Aorta (tissue), 5 donors: ENCODE data around the gene MADCAM1. TPM values are rescaled to one million over a fixed set of nuclear protein-coding genes. Genes with fewer than 3 reads are reported as not detected.

Experiments
- ATAC-seq: fragments of 200-7000 bp; cut with Tn5 transposase; one replicate; pipeline ENCODE4 v1.9.1; 2022; ENCODE audit warnings: moderate library complexity; ENCODE audit not compliant: low FRiP score
- DNase-seq, 2 donors: peaks; one replicate each; pipeline ENCODE4 v3.0.0-alpha.2; 2020
- H3K27ac ChIP-seq, 2 donors: one replicate each; pipeline ENCODE4 v1.5.1; 2013; ENCODE audit warnings: low read length in 2 of 2, mild to moderate bottlenecking in 2 of 2, moderate library complexity in 2 of 2, control low read depth in 1 of 2, inconsistent platforms in 1 of 2, low read depth in 1 of 2
- H3K27me3 ChIP-seq, 2 donors: one replicate each; pipeline ENCODE4 v1.6.1; 2013; ENCODE audit warnings: control low read depth in 1 of 2, low read length in 1 of 2, mild to moderate bottlenecking in 1 of 2, moderate library complexity in 1 of 2; ENCODE audit not compliant: insufficient read depth in 2 of 2, control insufficient read depth in 1 of 2
- H3K36me3 ChIP-seq, 2 donors: one replicate each; pipeline ENCODE4 v1.6.1; 2013; ENCODE audit warnings: control low read depth in 1 of 2, low read length in 1 of 2, mild to moderate bottlenecking in 1 of 2; ENCODE audit not compliant: insufficient read depth in 2 of 2, control insufficient read depth in 1 of 2
- H3K4me1 ChIP-seq, 2 donors: one replicate each; pipeline ENCODE4 v1.6.1; 2013; ENCODE audit warnings: low read length in 2 of 2, control low read depth in 1 of 2, mild to moderate bottlenecking in 1 of 2, moderate library complexity in 1 of 2; ENCODE audit not compliant: insufficient read depth in 2 of 2, control insufficient read depth in 1 of 2
- H3K4me3 ChIP-seq, 2 donors: one replicate each; pipeline ENCODE4 v1.5.1; 2013; ENCODE audit warnings: low read length in 2 of 2, control low read depth in 1 of 2, mild to moderate bottlenecking in 1 of 2
- H3K9me3 ChIP-seq: one replicate; pipeline ENCODE4 v1.6.1; 2013; ENCODE audit warnings: mild to moderate bottlenecking, low read length; ENCODE audit not compliant: control insufficient read depth
- WGBS, 2 donors: extraction: QIAGEN DNeasy Blood & Tissue Kit; methylation state at CpG; one replicate each; pipeline ENCODE4 v1.1.7; 2013; 5-methylcytosine and 5-hydroxymethylcytosine counted together
- intact Hi-C, 2 donors: fragments of 100-400 bp; cut with DNase I; formaldehyde crosslinking; loops; one replicate each; pipeline versions ENCODE4 v1.14.2 to v1.15.0; 2022
- polyA plus RNA-seq, 2 donors: library from polyadenylated mRNA; stranded (reverse); fragments of 200-250 nt; gene quantifications; one replicate each; pipeline ENCODE4 v1.2.3, GENCODE V29; 2013
- total RNA-seq, 2 donors: library from RNA; stranded (reverse); fragmentation: NEBNext Ultra II Directional; extraction: Animal tissue kit (Norgen Biotek cat#: 25700); gene quantifications; one replicate each; pipeline ENCODE4 v1.2.1, GENCODE V29; 2021
- donor health status: healthy with polysubstance abuse.
- donor health status: Bipolar disorder and iron deficiency.
- donor health status: DM: no; HTN: no; CAD: no.
- donor health status: DM: no; HTN: no; CAD: no.
- donor health status: DM: yes; HTN: yes; CAD: no.

The MADCAM1 gene
- total and polyA plus RNA-seq, 4 donors, result 0.50 to 1.4 (median 0.63) TPM; not detected in 1

DNA sequence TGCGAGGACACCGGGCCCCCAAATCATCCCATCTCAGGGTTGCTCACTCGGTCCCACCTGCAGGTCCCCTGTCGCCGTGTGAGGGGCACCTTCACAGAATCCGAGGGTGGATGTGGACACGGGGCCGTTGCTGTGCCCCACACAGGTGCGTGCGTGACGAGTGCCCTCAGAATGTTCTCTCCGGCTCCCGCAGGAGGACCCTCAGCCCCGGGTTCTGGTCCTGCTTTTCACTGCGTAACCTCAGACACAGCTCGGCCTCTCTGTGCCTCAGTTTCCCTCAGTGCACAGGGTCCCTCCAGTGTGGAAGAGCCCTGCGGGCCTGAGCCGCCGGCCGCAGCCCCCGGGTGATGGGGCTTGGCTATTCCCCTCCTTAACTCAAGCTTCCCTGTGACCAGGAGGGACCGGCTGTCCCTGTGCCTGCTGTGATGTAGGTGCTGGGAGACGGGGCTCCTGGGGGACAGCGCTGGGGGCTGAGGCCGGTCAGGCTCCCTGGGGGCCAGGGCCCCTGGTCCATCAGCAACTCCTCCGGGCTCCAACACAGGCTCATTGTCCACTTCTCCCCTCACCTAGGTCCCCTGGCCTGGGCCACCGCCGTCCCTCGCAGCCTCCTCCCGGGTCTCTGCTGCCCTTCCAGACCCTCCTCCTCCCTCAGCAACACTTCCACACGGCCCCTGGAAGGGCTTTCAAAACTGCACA lies 40.3 kb upstream of the MADCAM1 start:
- H3K4me1 ChIP-seq, result no peaks in the 10 kb centered on the region
- ATAC-seq, result no peak
- 91 to 92% methylated on average over 31 of the region's 31 CpGs for WGBS, 2 donors
- H3K27me3 ChIP-seq, result no peaks in the 10 kb centered on the region
- no peaks in the 10 kb centered on the region for H3K9me3 ChIP-seq
- no peak overlapping the region for H3K27ac ChIP-seq
- intact Hi-C loops, result no loop called here
- H3K36me3 ChIP-seq, result no peaks in the 10 kb centered on the region
- H3K4me3 ChIP-seq, result no peak overlapping the region
- DNase-seq, result peak in 1 of 2 donors; percentile 64

GRCh38 chr19:456547-457110 lies 39.7 kb upstream of the MADCAM1 start:
- no peak overlapping the region for H3K4me3 ChIP-seq
- no peaks in the 10 kb centered on the region for H3K27me3 ChIP-seq
- no peaks in the 10 kb centered on the region for H3K4me1 ChIP-seq
- H3K36me3 ChIP-seq, result no peaks in the 10 kb centered on the region
- 86 to 87% methylated on average over 18 of the region's 18 CpGs for WGBS, 2 donors
- no peak for ATAC-seq
- no peak overlapping the region for H3K27ac ChIP-seq
- no peaks in the 10 kb centered on the region for H3K9me3 ChIP-seq
- DNase-seq, result no peak
- intact Hi-C loops, result no loop called here

DNA sequence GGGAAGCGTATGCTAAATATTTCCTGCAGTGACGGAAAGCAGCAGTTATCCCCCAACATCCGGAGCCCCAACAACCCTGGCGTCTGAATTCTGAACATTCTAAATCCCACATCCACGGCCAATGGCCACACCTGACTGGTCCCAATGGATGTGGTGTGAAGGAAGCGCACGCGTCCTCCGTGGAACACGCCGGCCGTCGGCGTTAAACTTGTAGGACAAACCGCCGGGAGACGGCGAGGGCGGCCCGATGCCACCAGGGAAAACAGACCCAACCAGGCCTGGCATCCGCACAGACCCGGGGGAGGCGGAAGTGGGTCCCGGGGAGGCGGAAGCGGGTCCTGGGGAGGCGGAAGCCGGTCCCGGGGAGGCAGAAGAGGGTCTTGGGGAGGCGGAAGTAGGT lies 38.6 kb upstream of the MADCAM1 start:
- DNase-seq (peak in 1 of 2 donors; percentile 72), ATAC-seq (no peak)
- intact Hi-C loops, result no loop called here
- 91 to 96% methylated on average over 30 of the region's 30 CpGs for WGBS, 2 donors
- no peaks in the 10 kb centered on the region for H3K36me3 ChIP-seq
- H3K9me3 ChIP-seq, result no peaks in the 10 kb centered on the region
- H3K27ac ChIP-seq, result no peak overlapping the region
- H3K4me3 ChIP-seq, result no peak overlapping the region
- no peaks in the 10 kb centered on the region for H3K4me1 ChIP-seq
- H3K27me3 ChIP-seq, result no peaks in the 10 kb centered on the region

- Histone ChIP-seq H3K9me3 (no peaks in the 10 kb centered on the region), H3K36me3 (no peaks in the 10 kb centered on the region), H3K4me1 (no peaks in the 10 kb centered on the region), H3K4me3 (no peak overlapping the region), H3K27me3 (no peaks in the 10 kb centered on the region), H3K27ac (no peak overlapping the region)
- ATAC-seq (no peak), DNase-seq (no peak)
- 93 to 98% methylated on average over 41 to 89 of the region's 89 CpGs for WGBS, 2 donors
- intact Hi-C loops, result no loop called here
These were observed 37.9 kb upstream of the MADCAM1 start for GRCh38 chr19:458091-459042.

DNA sequence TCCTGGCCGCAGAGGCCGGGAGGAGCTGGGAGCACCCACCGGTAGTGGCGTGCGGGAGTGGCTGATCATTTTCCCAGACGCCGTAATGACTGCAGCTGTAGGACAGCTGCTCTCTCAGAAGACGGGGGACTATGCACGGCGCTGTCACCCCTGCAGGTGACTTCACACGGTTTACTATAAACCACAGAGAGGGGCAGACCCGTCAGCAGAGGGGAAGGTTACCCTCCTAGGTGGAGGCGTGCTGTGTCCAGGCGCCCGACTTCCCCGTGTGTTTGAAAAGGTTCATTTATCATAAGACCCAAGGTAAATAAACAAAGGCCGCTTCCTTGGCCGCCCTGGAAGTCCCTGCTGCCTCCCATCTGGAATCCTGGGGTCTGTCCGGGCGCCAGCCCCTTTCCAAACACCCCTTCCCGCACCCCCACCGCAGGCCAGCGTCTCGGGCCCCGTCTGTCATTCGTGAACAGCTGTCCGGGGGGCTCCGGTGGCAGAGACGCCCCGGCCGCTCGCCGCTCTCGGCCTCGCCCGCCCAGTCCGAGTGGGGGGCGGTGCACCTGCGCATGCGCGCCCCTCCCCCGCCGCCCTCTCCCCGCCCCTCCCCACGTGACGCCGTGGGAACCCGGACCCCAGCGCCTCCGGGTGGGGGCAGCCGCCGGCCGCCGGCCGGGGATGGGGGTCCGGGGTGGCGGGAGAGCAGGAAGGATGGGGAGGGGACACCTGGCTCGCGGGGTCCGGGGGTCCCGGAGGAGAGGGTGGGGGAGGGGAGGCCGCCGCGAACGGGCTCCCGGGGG lies 36.4 kb upstream of the MADCAM1 start:
- Histone ChIP-seq H3K36me3 (no peaks in the 10 kb centered on the region), H3K27me3 (no peaks in the 10 kb centered on the region), H3K9me3 (no peaks in the 10 kb centered on the region), H3K4me3 (peak overlapping the region; percentile 35 to 56), H3K27ac (no peak overlapping the region), H3K4me1 (no peaks in the 10 kb centered on the region)
- ATAC-seq (peak; percentile 78), DNase-seq (peak in 1 of 2 donors; percentile 86)
- WGBS, 2 donors, result 1% methylated on average over 52 to 66 of the region's 66 CpGs
- intact Hi-C loops, result no loop called here

DNA sequence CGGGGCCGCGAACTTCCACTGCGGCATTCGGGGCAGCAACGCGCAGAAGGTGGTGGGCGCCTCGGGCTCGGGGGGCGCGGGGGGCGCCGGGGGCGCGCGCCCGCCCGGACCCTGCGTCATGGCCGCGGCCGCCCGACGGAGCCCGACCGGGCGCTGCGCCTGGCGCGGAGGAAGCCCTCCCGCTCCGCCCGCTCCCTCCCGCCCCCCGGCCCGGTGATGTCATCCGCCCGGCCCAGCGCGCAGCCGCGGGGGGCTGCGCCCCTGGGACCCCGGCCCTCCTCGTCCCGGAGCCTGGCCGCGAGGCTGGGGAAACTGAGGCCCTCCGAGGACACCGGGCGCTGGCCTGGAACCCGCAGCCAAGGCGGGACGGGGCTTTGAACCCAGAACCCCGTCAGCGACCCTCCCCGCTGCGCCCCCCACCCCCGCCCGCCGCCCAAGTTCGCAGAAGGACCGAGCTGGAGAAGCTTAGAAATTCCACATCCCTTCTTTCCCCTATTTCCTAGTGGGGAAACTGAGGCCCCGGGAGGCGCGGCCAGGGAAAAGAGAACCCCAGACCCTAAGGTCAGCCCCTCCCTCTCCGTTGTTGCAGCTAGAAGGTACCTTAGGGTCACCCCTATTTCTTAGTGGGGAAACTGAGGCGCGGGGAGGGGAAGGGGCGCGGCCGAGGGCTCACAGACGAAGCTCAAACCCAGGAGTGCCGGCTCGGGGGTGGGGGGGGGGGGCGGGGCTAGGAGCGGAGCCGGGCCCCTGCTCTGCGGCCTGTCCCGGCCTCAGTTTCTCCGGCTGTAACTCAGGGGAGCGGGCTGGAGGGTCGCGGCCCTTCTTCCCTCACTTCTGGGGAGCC lies 35.2 kb upstream of the MADCAM1 start, which contains the start of gene SHC2:
Gene SHC2 (minus strand): TSS at position 157 of the 844 bp plus-strand sequence. CDS start 37 bp downstream, at position 120.
- Histone ChIP-seq H3K27me3 (no peaks in the 10 kb centered on the region), H3K27ac (no peak within 1 kb of the TSS), H3K4me1 (no peaks in the 10 kb centered on the region), H3K9me3 (no peaks in the 10 kb centered on the region), H3K4me3 (peak within 1 kb of the TSS; percentile 35 to 56), H3K36me3 (no peaks in the 10 kb centered on the region)
- ATAC-seq (peak; percentile 69), DNase-seq (peak in 1 of 2 donors; percentile 79)
- WGBS, 2 donors, result 1 to 2% methylated on average over 49 to 85 of the region's 85 CpGs
- intact Hi-C loops, result no loop called here

DNA sequence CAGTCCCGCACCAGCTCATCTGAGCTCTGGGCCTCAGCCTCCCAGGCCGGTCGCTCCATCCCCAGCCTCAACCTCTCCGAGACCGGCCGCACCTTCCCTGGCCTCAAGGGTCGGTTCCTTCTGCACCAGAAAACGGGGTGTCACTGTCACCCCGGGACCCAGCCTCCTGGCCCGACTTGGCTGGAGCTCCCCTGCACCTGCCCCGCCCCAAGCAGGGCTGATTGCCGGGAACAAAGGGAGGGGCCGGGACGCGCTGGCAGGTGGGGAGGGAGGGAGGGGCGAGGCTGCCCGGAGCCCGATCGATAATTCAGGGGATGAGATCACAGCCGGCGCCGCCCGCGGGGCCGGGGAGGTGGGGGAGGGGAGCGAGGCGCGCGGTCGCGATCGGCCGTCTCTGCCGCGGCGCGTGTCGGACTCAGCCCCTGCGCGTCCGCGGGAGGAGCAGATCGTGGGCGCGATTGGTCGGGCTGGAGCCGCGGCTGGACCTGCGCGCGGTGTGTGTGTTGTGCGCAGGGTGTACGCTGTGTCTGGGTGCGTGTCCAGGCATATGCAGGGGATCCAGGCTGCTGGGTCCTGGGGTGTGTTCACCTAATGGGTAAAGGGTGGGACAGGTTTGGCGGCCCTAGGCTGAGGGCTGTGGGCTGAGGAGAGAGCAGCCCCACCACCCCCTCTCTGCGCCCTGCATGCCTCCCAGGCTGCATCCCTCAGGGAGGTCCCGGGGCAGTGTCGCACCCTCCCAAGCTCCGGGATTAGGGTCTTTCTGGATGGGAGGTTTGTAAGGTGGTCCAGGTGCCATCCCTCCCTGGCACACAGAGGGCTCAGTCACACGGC lies 34.4 kb upstream of the MADCAM1 start:
- ATAC-seq, result peak; percentile 51
- intact Hi-C loops, result no loop called here
- WGBS, 2 donors, result 7% methylated on average over 56 to 60 of the region's 60 CpGs

More for the DNA sequence above, 34.4 kb upstream of the MADCAM1 start:
- Histone ChIP-seq H3K27ac (no peak overlapping the region), H3K27me3 (no peaks in the 10 kb centered on the region), H3K4me3 (no peak overlapping the region), H3K9me3 (no peaks in the 10 kb centered on the region), H3K4me1 (no peaks in the 10 kb centered on the region), H3K36me3 (no peaks in the 10 kb centered on the region)
- peak in 1 of 2 donors; percentile 66 for DNase-seq
